Mucosa of descending colon (tissue), 3 donors: ENCODE results near the gene ATG13. TPM values are rescaled to one million over a fixed set of nuclear protein-coding genes. Genes with fewer than 3 reads are reported as not detected.

Source experiments
- ATAC-seq: fragments of 200-7000 bp; cut with Tn5 transposase; one replicate; pipeline ENCODE4 v1.9.1; 2020; ENCODE audit warnings: mild to moderate bottlenecking, moderate library complexity
- DNase-seq, 3 donors: peaks; one replicate each; pipeline ENCODE4 v3.0.0-alpha.2; 2020
- H3K36me3 ChIP-seq: fragments of 200-600 bp; one replicate; pipeline ENCODE4 v1.8.0; 2021; ENCODE audit warnings: low read depth, mild to moderate bottlenecking
- H3K4me1 ChIP-seq: fragments of 200-600 bp; one replicate; pipeline ENCODE4 v1.8.0; 2021; ENCODE audit warnings: low read depth, mild to moderate bottlenecking
- H3K4me3 ChIP-seq: fragments of 200-600 bp; one replicate; pipeline ENCODE4 v1.8.0; 2021; ENCODE audit warnings: mild to moderate bottlenecking
- H3K9me3 ChIP-seq: fragments of 200-600 bp; one replicate; pipeline ENCODE4 v1.8.0; 2021; ENCODE audit warnings: mild to moderate bottlenecking
- intact Hi-C, 2 donors: fragments of 100-400 bp; cut with DNase I in 1 of 2; cut with micrococcal nuclease in 1 of 2; formaldehyde crosslinking; loops; one replicate each; pipeline versions ENCODE4 v1.11.0 to v1.11.1; 2022; cut with DNase I, micrococcal nuclease
- total RNA-seq, 3 donors: library from RNA; stranded (reverse); fragmentation: NEBNext Ultra II Directional in 2 of 3; extraction: Animal tissue kit (Norgen Biotek cat#: 25700) in 2 of 3; gene quantifications; one replicate each; pipeline versions ENCODE4 v1.2.1 to v1.2.4, GENCODE V29; 2021 to 2023
- TF ChIP-seq, protein P1 (sequence below): fragments of 200-600 bp; IDR thresholded peaks from one replicate; pipeline ENCODE4 v1.8.0; 2022; ENCODE audit warnings: antibody characterized with exemption, mild to moderate bottlenecking
- donor health status: DM: no; HTN: no; CAD: no; lungs with moderate emphysema.
- donor health status: DM: no; HTN: no; CAD: no.
- donor health status: DM: no; HTN: yes; CAD: no.

The ATG13 gene
- total RNA-seq, 3 donors from 2014 or later: 61.6 to 81.4 (median 62.3) TPM

- peaks cover 25% of the 10 kb centered on the region for H3K36me3 ChIP-seq
- TF ChIP-seq, protein P1, sequence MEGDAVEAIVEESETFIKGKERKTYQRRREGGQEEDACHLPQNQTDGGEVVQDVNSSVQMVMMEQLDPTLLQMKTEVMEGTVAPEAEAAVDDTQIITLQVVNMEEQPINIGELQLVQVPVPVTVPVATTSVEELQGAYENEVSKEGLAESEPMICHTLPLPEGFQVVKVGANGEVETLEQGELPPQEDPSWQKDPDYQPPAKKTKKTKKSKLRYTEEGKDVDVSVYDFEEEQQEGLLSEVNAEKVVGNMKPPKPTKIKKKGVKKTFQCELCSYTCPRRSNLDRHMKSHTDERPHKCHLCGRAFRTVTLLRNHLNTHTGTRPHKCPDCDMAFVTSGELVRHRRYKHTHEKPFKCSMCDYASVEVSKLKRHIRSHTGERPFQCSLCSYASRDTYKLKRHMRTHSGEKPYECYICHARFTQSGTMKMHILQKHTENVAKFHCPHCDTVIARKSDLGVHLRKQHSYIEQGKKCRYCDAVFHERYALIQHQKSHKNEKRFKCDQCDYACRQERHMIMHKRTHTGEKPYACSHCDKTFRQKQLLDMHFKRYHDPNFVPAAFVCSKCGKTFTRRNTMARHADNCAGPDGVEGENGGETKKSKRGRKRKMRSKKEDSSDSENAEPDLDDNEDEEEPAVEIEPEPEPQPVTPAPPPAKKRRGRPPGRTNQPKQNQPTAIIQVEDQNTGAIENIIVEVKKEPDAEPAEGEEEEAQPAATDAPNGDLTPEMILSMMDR: no peak
- ATAC-seq (no peak), DNase-seq (peak in 1 of 3 donors; percentile 32)
- no peak overlapping the region for H3K4me3 ChIP-seq
- no peaks in the 10 kb centered on the region for H3K9me3 ChIP-seq
- intact Hi-C loops: no loop called here
- no peaks in the 10 kb centered on the region for H3K4me1 ChIP-seq
Measured at GRCh38 chr11:46681814-46682213, 64.5 kb downstream of the ATG13 start.

- DNase-seq (peak in 1 of 3 donors; percentile 24), ATAC-seq (no peak)
- intact Hi-C loops: no loop called here
- TF ChIP-seq, protein P1: no peak
- Histone ChIP-seq H3K9me3 (no peaks in the 10 kb centered on the region), H3K36me3 (peaks cover 25% of the 10 kb centered on the region), H3K4me3 (no peak overlapping the region), H3K4me1 (no peaks in the 10 kb centered on the region)
Measured at GRCh38 chr11:46682773-46683752, 65.7 kb downstream of the ATG13 start.

- H3K4me1 ChIP-seq: no peaks in the 10 kb centered on the region
- no peak for DNase-seq
- H3K9me3 ChIP-seq: no peaks in the 10 kb centered on the region
- intact Hi-C loops: no loop called here
- no peak for ATAC-seq
- TF ChIP-seq, protein P1: no peak
- peaks cover 17% of the 10 kb centered on the region for H3K36me3 ChIP-seq
- H3K4me3 ChIP-seq: no peak overlapping the region
Measured at GRCh38 chr11:46684367-46684766, 67.0 kb downstream of the ATG13 start.

GRCh38 chr11:46686886-46687795 is 69.8 kb downstream of the ATG13 start:
- Histone ChIP-seq H3K4me1 (no peaks in the 10 kb centered on the region), H3K9me3 (no peaks in the 10 kb centered on the region), H3K36me3 (peaks cover 5% of the 10 kb centered on the region), H3K4me3 (no peak overlapping the region)
- intact Hi-C loops: no loop called here
- ATAC-seq (peak; percentile 68), DNase-seq (peak in 1 of 3 donors; percentile 47)
- TF ChIP-seq, protein P1: no peak

DNA sequence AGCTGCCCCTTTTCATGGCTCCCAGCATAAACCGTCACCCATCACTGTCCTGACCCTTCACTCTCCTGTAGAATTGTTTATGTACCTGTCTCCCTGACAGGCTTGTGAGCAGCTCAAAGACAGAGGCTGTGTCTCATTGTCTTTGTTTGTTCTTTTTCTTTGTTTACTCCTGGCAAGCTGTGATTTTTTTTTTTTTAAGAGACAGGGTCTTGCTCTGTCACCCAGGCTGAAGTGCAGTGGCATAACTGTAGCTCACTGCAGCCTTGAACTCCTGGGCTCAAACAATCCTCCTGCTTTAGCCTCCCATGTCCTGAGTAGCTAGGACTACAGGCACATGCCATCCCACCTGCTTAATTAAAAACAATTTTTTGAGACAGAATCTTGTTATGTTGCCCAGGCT is 73.3 kb downstream of the ATG13 start:
- H3K36me3 ChIP-seq: peaks cover 13% of the 10 kb centered on the region
- H3K4me3 ChIP-seq: no peak overlapping the region
- ATAC-seq: no peak
- H3K4me1 ChIP-seq: no peaks in the 10 kb centered on the region
- DNase-seq: no peak
- no peaks in the 10 kb centered on the region for H3K9me3 ChIP-seq
- intact Hi-C loops: no loop called here
- TF ChIP-seq, protein P1: no peak
